ENCODE results near the gene PTPRG. TPM values are rescaled to one million over a fixed set of nuclear protein-coding genes. Genes with fewer than 3 reads are reported as not detected.

Gene PTPRG
- total RNA-seq, 1 experiment from 2014 or later, result 69.3 TPM

DNA sequence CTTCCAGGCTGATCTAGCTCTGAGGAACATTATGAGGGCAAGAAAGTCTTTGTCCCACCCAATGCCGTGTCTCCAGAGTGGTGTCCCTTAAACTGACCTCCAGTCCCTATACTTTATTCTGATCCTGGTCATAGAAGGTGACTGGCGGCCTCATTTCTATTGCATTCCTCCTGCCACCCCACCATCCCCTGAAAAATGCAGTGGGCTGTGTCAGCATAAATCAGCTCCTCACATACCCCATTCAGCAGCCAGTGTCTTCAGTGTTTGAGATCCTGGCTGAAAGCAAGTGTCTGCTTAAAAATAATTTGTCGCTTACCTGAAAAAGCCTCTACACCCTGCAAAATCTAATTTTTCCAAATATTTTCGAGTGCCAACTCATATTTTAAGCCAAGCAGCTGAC, 465.9 kb downstream of the PTPRG start:
- no peak overlapping the region for H2AK5ac ChIP-seq (ENCODE audit: insufficient read length, low read length)
- Mint-ChIP-seq H3K9me3 (no peaks in the 10 kb centered on the region), H3K36me3 (ENCODE audit: insufficient read depth in 1 of 3, low read depth in 3 of 3) (peaks cover 0 to 3% (median 0%) of the 10 kb centered on the region in 3 experiments; a peak in 1 of 7 replicates), H3K4me3 (no peak overlapping the region; a peak in 1 of 5 replicates), H3K27me3 (ENCODE audit: low read depth) (no peaks in the 10 kb centered on the region), H3K4me1 (peaks cover 13 to 25% of the 10 kb centered on the region in 2 experiments), H3K27ac (peak overlapping the region in 2 of 3 experiments; percentile 61 to 78; a peak in 3 of 7 replicates)
- H3K79me2 ChIP-seq (ENCODE audit: insufficient read depth, low read length), result no peaks in the 10 kb centered on the region
- no peak overlapping the region for H4K91ac ChIP-seq (ENCODE audit: insufficient read length, low read depth, low read length)
- no peak overlapping the region for H4K8ac ChIP-seq (replicated peaks; ENCODE audit: insufficient read length, low read depth, low read length)
- no peak overlapping the region for H3K9ac ChIP-seq (ENCODE audit: extremely low read depth, insufficient read length, low read length)
- H3K27ac ChIP-seq (ENCODE audit: insufficient read length, low read depth, low read length), result no peak overlapping the region
- no peak overlapping the region for H2AFZ ChIP-seq (ENCODE audit: low read length)
- no peak overlapping the region for H2BK5ac ChIP-seq (ENCODE audit: insufficient read length, low read length)
- H2BK15ac ChIP-seq (ENCODE audit: low read depth, low read length), result no peak overlapping the region
- H3K18ac ChIP-seq (ENCODE audit: insufficient read length, low read depth, low read length), result no peak overlapping the region
- DNase-seq, result no peak
- no peak overlapping the region for H3K56ac ChIP-seq (ENCODE audit: insufficient read length, low read depth, low read length)
- no peak overlapping the region for H4K5ac ChIP-seq (ENCODE audit: insufficient read length, low read depth, low read length)
- H3K9me3 ChIP-seq (ENCODE audit: control insufficient read depth, low read depth, low read length), result no peaks in the 10 kb centered on the region
- no peak overlapping the region for H2BK12ac ChIP-seq (ENCODE audit: insufficient read length, low read depth, low read length)
- H3K4ac ChIP-seq (ENCODE audit: low read depth, low read length), result no peak overlapping the region
- H3K14ac ChIP-seq (ENCODE audit: insufficient read depth, low read length), result no peak overlapping the region
- no peak overlapping the region for H3K4me2 ChIP-seq (ENCODE audit: insufficient read depth, insufficient read length, low read length)
- H3K4me1 ChIP-seq (ENCODE audit: insufficient read depth, low read length), result no peaks in the 10 kb centered on the region; the same call in 1 of the 2 replicates
- TF ChIP-seq, protein P1, sequence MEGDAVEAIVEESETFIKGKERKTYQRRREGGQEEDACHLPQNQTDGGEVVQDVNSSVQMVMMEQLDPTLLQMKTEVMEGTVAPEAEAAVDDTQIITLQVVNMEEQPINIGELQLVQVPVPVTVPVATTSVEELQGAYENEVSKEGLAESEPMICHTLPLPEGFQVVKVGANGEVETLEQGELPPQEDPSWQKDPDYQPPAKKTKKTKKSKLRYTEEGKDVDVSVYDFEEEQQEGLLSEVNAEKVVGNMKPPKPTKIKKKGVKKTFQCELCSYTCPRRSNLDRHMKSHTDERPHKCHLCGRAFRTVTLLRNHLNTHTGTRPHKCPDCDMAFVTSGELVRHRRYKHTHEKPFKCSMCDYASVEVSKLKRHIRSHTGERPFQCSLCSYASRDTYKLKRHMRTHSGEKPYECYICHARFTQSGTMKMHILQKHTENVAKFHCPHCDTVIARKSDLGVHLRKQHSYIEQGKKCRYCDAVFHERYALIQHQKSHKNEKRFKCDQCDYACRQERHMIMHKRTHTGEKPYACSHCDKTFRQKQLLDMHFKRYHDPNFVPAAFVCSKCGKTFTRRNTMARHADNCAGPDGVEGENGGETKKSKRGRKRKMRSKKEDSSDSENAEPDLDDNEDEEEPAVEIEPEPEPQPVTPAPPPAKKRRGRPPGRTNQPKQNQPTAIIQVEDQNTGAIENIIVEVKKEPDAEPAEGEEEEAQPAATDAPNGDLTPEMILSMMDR (conservative IDR thresholded peaks at IDR 0.05), result no peak
- H4K20me1 ChIP-seq (ENCODE audit: control insufficient read depth, insufficient read depth, insufficient read length), result peaks cover 4% of the 10 kb centered on the region
- H3T11ph ChIP-seq (ENCODE audit: low read length), result no peak overlapping the region
- H3K23me2 ChIP-seq (ENCODE audit: insufficient read length, low read depth, low read length, poor library complexity, severe bottlenecking), result no peaks in the 10 kb centered on the region
- no peaks in the 10 kb centered on the region for H3K27me3 ChIP-seq (ENCODE audit: insufficient read depth, low read length)
- H2BK20ac ChIP-seq (ENCODE audit: low read depth, low read length, poor library complexity, severe bottlenecking), result no peak overlapping the region
- H3K79me1 ChIP-seq (ENCODE audit: insufficient read depth, low read depth, low read length, poor library complexity, severe bottlenecking), result no peaks in the 10 kb centered on the region
- WGBS (ENCODE audit: extremely low coverage, insufficient read length, low lambda C conversion rate), result no CpG with 5 or more reads among the region's 4 CpGs
- H3K23ac ChIP-seq (ENCODE audit: insufficient read length, low read depth, low read length), result no peak overlapping the region
- no peak overlapping the region for H2BK120ac ChIP-seq (ENCODE audit: low read depth, low read length, poor library complexity, severe bottlenecking)
